Left forelimb (tissue), 1 donor: ENCODE results near the gene UNC5C.

Source experiments
- DNase-seq: peaks from one replicate; pipeline ENCODE4 v3.0.0-alpha.2; 2018; ENCODE audit warnings: low spot score

The UNC5C gene

DNA sequence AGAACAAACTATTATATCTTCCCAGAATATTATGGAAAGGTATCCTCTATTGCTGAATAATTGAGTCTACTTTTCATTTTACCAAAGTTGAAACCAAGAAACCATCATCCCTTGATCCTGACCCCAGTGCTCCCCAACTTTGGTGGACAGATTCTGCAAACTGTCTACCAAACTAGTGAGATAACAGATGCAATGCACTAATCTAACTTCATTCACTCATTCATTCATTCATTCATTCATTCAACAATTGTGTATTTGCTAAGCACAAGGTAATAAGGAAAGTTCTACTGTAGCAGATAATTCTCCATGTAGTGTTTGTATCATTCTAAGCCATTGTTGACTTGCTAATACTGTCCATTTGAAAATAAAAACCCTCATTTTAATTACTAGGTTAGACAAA lies 150.6 kb downstream of the UNC5C start:
- DNase-seq = no peak

DNA sequence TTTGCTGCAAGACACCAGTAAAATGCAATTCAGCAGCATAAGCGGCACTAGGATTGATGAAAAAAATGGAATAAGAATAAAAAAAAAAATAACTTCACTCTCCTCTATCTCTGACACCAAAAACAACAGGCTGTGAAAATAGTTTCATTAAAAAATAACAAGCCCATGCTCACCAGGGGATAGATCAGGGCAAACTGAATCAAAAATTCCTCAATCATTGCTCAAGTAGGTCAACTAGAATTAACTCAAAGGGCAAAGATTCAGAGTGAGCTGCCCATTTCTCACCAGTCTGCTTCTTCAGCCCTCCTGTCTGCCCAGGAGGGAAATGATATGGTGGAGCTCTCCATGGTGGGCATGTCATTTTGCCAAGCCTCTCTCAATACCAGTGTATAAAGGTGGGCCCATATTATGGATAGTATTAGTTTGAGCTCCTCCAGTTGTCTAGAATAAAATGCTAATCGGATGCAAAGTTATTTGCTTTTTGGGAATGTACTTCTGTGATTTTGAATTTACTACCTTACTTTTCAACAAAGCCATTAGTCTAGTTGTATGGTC lies 153.9 kb downstream of the UNC5C start:
- no peak for DNase-seq

DNA sequence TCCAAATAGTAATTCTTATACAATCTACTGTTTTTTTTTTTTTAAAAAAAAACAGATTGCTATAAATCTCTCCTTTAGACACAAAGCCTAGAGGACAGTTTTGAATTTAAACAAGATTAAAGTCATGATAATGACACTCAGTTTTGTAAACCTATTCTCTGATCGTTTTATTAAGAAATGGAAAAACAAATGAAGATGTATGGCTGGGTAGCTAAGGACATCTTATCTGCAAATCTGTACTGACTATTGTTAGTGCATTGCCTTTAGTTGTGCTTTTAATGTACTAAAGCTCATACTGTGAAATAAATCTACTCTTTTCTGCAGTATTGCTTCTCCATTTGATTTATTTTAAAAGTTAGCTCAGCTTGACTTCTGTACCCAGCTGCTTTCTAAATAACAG lies 155.0 kb downstream of the UNC5C start:
- DNase-seq = no peak

DNA sequence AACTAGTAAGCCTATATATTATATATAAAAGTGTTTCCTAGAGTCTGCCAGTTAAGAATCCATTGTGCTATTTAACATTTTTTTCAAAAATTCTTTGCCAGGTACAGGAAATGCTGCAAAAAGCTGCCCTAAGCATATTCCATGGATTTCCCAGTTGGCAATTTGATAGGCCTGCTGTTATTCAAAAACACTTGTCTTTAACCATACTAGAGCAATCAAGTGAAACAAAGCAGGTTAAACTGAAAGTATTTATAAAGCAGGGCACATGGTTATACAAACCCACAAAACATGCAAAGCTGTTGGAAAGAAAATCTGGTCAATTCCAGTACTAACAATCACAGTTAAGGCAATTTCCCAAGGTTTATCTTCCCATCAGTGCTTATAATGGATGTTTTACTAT lies 159.9 kb downstream of the UNC5C start:
- DNase-seq = no peak

DNA sequence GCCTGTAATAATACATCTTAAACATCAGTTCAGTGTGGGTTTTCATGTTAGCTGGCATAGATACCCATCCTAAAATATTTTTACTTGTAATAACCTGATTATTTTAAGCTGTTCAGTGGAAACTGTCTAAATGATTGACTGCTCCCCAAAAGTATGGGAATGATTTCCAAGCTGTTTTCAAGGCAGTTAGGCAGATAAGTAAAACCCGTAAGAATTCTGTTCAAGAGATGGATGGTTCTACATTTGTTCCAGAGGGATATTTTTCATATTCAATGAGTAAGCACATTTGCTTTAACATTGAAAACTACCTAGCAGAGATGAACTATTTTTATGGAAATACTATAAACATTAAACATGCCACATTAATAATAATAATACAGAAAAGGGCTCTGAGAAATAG lies 161.1 kb downstream of the UNC5C start:
- DNase-seq = no peak

DNA sequence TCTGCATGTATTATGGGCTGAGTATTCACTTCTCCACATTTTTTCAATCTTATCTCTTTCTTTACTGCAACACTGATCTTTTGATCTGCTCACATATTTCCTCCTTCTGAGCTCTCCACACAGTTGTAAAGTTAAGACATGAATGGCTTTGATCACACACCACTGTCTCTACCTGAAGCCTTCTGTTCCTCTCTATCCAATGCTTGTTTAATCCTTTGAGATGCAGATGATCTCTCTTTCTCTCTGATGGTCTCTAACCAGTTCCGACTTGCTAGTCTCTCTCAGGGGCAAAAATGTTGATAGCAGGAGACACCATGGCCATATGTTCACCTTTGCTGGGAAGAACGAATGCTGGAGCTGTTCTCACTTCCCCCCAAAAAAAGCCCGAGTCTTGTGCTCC lies 162.4 kb downstream of the UNC5C start:
- no peak for DNase-seq

DNA sequence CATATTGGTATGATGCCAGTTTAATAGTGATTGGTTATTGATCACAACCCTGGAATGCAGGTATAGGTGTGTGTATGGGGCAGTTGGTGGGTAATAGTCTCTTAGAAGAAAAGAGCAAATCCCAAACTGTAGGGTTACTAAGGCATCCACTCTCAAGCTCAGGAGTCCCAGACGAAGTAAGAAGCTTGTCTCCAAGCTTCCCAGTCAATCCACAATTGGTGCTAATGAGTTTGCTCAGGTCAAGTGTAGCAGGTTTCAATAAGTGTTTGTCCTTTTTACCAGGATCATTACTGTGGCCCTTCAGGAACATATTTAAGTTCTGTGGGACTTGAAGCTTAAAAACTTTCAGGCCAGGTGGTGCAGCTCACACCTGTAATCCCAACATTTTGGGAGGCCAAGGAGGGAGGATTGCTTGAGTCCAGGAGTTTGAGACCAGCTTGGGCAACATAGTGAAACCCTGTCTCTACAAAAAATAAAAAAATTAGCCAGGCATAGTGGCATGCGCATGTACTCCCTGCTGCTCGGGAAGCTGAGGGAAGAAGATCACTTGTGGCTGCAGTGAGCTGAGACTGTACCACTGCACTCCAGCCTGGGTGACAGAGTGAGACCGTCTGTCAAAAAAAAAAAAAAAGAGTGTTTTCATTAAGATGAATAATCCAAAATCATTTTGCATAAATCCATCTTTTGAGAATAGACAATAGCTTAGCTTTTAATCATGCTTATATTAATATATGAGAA lies 166.8 kb downstream of the UNC5C start:
- DNase-seq = no peak

DNA sequence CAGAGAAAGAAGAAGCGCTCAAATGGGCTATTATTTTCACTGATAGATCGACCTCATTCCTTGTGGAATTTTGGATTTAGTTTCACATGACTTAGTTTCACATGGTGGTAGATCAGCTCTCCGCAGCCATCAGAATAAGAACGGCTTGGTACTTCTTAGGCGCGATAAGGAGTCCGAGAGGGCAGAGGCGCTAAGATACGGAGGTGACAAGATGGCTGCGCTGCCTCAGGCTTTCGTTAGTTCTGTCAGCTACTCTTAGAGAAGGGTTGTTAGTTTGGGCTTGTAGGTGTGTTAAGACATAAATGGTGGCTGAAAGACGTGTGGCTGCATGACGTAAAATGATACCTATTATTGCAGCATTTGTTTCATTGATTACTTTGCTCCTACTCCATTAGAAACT lies 169.1 kb downstream of the UNC5C start:
- DNase-seq = no peak

DNA sequence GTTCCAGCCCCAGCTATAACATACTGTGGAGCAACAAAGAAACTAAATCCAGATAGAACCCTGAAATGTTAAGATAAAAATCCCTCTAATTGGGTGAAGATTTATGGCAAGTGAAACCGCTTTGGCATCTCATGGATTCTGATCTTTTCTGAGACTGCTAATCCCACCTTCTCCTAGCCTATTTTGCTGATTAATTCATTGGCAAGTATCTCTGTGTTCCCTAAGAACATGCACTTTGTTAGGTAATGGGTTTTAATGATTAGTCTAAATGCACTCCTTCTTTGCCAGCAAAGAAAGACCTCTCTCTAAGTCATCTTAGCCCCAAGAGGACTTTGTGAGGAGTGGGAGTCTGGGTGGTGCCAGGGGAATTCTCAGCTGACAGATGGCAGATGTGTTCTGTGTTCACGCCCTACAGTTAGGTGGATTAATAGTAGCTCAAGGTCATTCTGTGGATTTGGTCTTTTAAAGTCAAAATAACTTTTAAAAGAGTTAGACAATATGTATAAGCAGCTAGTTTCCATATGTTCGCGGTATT lies 171.3 kb downstream of the UNC5C start:
- no peak for DNase-seq

DNA sequence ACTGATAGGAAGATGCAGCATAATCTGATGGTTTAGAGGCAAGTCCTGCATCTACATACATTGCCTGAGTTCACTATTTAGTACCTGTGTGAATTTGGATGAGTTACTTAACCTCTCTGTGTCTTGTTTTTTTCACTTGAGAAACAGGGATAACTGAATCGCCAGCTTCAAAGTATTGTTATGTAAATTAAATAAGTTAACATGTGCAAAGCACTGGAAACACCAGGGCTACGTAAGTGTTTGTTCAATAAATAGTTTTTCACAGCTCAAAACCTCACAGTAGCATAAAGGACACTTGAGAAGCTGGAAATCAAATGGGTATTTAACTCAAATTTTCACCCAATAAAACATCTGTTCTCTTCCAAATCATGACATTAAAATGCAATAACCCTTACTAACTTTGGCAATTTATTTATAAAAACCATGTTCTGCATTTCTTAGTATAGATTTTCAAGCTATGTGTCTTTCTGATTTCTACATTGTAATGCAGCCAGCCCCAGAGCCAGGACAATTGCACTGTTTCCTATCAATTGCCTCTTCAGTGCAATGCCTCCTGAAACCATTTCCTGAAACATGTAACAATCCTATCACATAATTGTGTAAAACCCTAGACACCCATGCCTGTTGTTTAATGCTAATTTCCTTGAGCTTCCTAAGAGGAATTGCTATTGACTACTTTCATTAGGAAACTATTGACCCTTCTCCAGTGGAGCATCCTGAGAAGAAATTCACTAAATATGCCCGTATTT lies 177.1 kb downstream of the UNC5C start:
- DNase-seq = no peak

DNA sequence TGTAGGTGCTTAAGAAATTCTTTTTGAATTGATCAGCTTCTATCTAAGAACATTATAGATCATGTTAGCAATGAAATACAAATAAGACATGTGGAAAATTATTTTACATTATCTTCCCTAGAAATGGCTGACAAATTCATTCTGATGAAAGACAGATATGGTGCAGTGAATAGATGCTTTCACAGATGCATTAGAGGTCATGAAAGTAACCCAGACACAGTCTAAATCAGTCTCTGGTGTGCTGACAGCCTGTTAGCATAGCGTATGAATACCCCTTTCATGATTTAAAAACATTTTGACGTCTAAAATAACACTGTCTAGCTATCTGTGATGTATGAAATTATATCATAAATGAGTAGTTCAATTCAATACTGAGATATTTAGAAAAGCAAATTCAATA lies 180.9 kb downstream of the UNC5C start:
- no peak for DNase-seq

DNA sequence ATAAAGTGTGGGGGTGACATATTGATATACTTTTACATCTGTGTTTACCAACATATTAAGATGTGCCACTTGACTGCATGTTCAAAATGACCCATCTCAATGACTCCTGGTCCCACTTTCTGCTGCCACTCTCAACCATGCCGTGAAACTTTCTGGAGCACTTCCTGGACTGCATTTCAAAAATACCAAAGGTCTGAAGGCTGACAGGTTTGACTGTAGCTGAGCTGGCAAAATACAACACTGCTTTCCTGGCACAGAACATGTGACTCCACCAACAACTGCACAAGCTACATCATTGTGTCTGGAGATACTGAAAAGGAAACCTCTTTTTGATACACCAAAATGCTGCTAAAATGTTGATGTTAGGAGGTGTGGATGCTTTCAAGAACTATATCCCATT lies 184.8 kb downstream of the UNC5C start:
- no peak for DNase-seq

DNA sequence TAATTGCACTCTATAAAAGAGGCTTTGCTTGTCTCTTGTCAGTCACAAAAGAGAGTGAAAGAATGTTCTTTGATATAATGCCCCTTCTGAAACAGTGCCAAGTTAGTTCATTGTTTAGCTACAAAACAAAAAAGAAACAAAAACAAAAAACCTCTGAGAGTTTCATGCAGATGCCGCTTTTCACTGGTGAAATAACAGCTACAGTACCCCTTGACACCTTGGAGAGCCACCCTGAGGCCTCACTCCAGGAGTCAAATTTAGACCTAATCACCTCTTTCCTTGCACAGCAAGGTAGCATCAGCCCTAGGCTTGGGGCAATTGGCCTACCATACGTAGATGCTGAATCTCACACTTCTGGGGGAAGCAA lies 185.2 kb downstream of the UNC5C start:
- no peak for DNase-seq

DNA sequence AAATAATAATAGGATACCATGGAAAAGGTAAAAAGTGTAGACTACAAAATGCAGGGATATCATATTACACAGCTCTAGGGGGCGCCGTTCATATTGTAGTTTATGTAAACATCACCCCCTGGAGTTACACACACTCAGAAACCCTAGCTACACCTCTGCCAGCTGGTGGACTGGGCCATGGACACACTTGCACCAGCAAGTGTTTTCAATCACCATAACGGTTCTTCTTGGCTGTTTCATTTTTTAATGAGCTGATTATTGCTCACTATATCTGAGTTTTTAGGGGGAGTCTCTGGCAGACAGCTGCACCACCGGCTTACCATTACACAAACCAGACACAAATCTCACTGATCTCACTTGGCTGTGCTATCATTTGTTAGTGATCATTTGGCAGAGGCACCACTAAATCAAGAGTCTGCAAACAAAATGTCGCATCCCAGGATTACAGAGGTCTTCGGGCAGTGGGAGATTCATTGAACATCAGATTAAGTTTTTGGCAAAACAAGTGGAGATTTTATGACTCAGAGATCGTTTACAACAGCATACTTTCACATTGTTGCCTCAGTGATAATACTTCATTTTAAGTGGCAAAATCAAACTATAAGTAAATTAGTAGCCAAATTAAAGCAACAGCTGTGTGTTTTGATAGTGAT lies 185.7 kb downstream of the UNC5C start:
- no peak for DNase-seq

DNA sequence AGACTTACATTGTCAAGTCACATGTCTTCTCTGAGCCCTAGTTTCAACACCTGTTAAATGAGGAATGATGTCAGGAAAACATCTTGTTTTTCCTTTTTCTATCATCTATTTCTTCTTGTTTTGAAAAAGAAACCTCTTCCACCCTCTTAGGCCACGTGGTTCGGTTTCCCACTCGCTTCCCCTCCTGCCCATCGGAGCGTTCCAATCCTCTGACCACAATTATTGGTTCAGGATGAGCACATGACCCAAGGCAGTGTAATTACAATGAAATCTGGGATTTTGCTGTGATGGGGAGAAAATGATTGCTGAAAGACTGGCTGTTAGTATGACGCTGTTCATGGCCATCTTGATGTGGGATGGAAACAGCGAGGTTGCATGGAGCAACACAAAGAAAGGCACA lies 186.7 kb downstream of the UNC5C start:
- no peak for DNase-seq

DNA sequence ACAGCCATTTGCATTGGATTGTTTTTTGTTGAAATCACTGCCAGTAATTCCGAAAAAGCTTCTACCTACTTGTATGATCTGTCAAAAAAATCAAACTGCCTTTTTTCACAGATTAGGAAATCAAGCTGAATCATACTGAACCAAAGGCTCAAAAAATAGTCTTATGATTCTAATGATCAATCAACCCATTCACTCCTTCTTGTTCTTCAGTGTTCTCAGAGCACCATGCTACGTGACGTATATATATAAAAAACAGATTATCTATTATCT lies 187.1 kb downstream of the UNC5C start:
- DNase-seq = no peak

DNA sequence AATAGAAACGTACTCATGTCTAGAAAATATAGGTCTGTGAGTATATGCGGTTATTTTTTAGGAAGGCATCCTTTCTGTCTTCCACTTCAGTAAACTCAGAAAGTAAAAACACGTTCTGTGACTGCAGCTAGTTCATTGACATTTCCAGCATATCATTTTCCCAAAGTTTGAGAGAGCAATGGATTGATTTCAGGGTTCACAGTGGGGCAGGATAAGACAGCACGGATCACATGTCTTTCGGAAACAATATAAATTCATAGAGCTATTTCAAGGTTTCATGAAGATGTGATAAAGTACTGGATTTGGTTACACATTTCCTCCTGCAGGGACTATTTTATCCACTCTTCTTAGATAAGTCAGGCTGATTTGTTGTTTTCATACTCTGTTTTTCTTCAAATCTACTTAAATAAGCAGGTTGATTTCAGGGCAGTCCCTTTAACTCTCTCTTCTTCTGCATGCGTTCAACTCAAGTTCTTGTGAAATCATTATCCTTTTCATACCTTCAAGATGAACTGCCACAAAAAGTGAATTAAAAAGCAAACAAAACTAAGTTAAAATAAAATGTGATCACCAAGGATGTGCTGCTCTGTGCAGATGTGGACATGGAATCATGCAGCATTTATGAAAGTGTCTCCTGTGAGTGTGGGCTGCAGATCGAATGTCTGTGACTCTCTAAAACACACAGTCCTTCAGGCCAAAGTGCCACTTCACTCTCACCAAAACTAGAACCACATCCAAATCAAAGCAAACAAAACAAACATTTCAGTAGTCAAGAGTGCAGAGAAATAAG lies 187.7 kb downstream of the UNC5C start:
- no peak for DNase-seq

DNA sequence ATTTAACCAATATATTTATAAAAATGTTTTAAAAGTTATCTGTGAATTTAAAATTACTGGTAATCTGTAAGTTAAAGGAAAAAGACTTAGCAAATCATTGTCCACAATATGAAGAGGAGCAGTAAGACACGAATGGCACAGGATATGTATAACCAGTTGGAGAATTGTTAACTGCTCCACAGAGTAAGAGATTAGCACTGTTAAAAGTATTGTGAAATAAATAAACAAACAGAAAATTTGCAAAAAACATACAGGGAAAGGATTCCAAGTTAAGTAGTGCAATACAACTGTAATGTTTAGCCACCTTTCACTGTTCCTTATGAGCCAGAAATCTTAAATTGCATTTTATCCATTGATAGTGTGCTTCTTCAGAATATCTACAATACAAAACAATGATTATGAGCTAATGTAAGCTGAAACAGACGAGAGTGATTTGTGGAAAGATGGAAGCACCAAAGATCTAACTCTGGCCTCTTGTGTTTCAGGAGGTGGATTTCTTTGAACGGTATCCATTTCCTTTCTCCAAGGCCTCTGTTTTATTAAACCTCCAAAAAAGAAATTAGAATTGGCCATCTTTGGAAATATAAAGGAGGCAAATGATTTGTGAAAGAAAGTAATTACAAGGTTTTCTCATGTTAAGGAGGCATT lies 188.4 kb downstream of the UNC5C start:
- no peak for DNase-seq

DNA sequence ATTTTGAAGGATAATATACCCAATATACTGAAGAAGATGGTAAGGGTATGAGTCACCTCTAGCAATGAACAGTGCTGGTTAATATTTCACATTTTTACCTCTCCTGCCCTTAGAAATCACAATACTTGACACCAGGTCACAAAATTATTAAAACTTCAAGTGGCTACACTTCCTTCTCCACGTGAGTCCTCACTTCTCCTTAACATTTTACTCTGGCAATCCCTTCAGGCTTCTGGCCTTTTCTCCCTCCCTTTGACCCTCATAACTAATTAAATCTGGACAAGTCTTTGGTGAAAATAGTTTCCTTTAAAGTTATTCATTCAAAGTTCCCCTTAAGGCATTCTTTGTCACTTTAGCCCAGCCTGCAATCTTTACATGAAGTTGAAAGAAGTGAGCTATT lies 190.4 kb downstream of the UNC5C start:
- DNase-seq = no peak

DNA sequence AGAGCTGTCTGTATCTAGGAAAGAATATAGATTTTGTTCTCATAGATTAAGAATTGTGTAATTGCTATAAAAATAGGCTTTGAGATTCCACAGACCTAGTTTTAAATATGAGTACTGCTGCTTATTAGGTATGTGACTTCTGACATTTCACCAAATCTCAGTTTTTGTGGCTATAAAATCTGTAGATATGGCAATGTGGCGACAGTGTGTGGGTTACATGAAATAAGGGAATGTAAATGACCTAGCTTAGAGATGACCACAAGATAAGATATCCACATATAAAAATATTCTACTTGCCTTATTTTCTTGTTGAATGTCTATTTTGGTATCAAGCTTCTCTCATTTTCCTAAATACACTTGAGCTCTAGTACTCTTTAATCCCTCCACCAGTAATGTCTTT lies 193.8 kb downstream of the UNC5C start:
- no peak for DNase-seq

DNA sequence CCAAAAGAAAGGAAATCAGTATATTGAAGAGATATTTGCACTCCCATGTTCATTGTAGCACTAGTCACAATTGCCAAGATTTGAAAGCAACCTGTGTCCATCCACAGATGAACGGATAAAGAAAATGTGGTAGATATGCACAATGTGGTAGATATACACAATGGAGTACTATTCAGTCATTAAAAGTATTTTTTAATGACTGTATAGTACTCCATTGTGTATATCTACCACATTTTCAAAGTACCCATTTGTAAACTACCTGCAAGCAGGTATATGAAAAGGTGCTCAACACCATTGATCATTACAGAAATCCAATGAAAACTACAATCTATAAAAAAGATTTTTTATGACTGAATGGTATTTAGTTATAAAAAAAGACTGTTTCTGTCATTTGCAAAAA lies 200.4 kb downstream of the UNC5C start:
- DNase-seq = no peak

DNA sequence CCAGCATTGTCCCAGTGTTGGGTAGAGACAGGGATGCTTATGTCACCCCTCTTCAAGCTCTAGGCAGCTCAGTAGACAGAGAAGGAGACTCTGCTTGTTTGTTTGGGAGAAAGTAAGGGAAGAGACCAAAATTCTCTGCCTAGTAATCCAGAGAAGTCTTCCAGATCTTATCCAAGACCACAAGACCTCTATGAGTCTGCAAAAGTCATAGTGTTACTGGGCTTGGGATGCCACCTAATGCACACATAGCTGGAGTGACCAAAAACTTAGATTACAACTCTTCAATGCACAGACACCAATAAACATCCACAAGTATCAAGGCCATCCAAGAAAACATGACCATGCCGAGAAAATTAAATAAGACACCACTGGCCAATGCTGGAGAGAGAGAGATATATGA lies 205.5 kb downstream of the UNC5C start:
- DNase-seq = no peak
